Panc1 (cell line): ENCODE results near the gene SNTG2. TPM values are rescaled to one million over a fixed set of nuclear protein-coding genes. Genes with fewer than 3 reads are reported as not detected.
A peak's percentile ranks its signal among the peaks of the same experiment; 100 is the strongest.

Source experiments
- ATAC-seq: fragments of 200-7000 bp; cut with Tn5 transposase; 2 replicates; pipeline ENCODE4 v1.9.1; 2020; ENCODE audit warnings: mild to moderate bottlenecking, moderate library complexity
- BruUV-seq: library from RNA; stranded (reverse); fragments of 400-500 nt; replicated peaks from 2 replicates; lab custom pipeline; 2021; lab: Mats Ljungman, UMichigan
- CTCF ChIA-PET: fragments of 300-600 bp; sonication (Branson Sonifier 250); formaldehyde crosslinking; loops from one replicate; lab custom pipeline; 2022; ENCODE audit warnings: antibody characterized with exemption; lab: Charles Lee
- POLR2A ChIA-PET: fragments of 300-600 bp; sonication (Branson Sonifier 250); formaldehyde crosslinking; loops from one replicate; lab custom pipeline; 2022; ENCODE audit warnings: antibody characterized with exemption; lab: Charles Lee
- DNase-seq: peaks from one replicate; pipeline ENCODE4 v3.0.0-alpha.2; 2010; ENCODE audit warnings: low read depth, low spot score
- H3K27ac ChIP-seq: 2 replicates; pipeline ENCODE4 v1.5.1; 2011; ENCODE audit warnings: mild to moderate bottlenecking, low read length, inconsistent platforms
- H3K27me3 ChIP-seq: fragments of 200-500 bp; sonication (Bioruptor generic); 2 replicates; pipeline ENCODE4 v1.6.0; 2014; ENCODE audit warnings: low read length, inconsistent platforms; ENCODE audit not compliant: control insufficient read depth, insufficient read depth
- H3K36me3 ChIP-seq: fragments of 200-500 bp; sonication (Bioruptor generic); 2 replicates; pipeline ENCODE4 v1.5.1; 2014; ENCODE audit warnings: inconsistent platforms, mild to moderate bottlenecking, low read length, moderate library complexity; ENCODE audit not compliant: control insufficient read depth, insufficient read depth
- H3K4me1 ChIP-seq: 2 replicates; pipeline ENCODE4 v1.5.1; 2011; ENCODE audit warnings: inconsistent platforms, mild to moderate bottlenecking, low read length, moderate library complexity; ENCODE audit not compliant: control insufficient read depth, insufficient read depth
- H3K4me3 ChIP-seq, 2 experiments: 2 replicates each; pipeline ENCODE4 v1.5.1; 2011 to 2012; ENCODE audit warnings: low read depth in 2 of 2, low read length in 2 of 2, mild to moderate bottlenecking in 2 of 2, inconsistent platforms in 1 of 2, moderate library complexity in 1 of 2
- H3K9me3 ChIP-seq: fragments of 200-500 bp; sonication (Bioruptor generic); 2 replicates; pipeline ENCODE4 v1.5.1; 2014; ENCODE audit warnings: low read depth, mild to moderate bottlenecking, inconsistent platforms, low read length, moderate library complexity; ENCODE audit not compliant: control insufficient read depth, insufficient read depth
- POLR2AphosphoS5 ChIP-seq: IDR thresholded peaks from 2 replicates; pipeline ENCODE4 v1.6.1; 2012; ENCODE audit warnings: mild to moderate bottlenecking, low read depth, low read length, moderate library complexity
- SIN3A ChIP-seq: IDR thresholded peaks from 2 replicates; pipeline ENCODE4 v1.6.1; 2012; ENCODE audit warnings: low read depth, mild to moderate bottlenecking, low read length, moderate library complexity, borderline replicate concordance; ENCODE audit not compliant: insufficient read depth
- TCF7L2 ChIP-seq: IDR thresholded peaks from 2 replicates; pipeline ENCODE4 v1.6.1; 2011; ENCODE audit warnings: mild to moderate bottlenecking, low read depth, low read length, inconsistent platforms
- in situ Hi-C: cut with HindIII; loops from 2 replicates; pipeline ENCODE4 v1.10.0; 2016; ENCODE audit warnings: low sequenced_read_pairs, low pct_unique_long_range_greater_than_20kb
- intact Hi-C: fragments of 100-400 bp; cut with micrococcal nuclease; formaldehyde crosslinking; loops from one replicate; pipeline ENCODE4 v1.10.0; 2022; ENCODE audit not compliant: unreplicated experiment
- total RNA-seq: library from RNA; stranded (reverse); gene quantifications from one replicate; pipeline ENCODE4 v1.2.1, GENCODE V29; 2021; ENCODE audit not compliant: unreplicated experiment
- TF ChIP-seq, protein P1 (sequence below): fragments of 450-650 bp; IDR thresholded peaks from 2 replicates; pipeline ENCODE4 v1.5.1; 2017; ENCODE audit warnings: mild to moderate bottlenecking
- TF ChIP-seq, protein P2 (sequence below), 2 experiments: IDR thresholded peaks; 2 replicates each; pipeline ENCODE4 v1.6.1; 2011 to 2012; ENCODE audit warnings: low read depth in 2 of 2, control low read depth in 1 of 2, low read length in 1 of 2, mild to moderate bottlenecking in 1 of 2, moderate library complexity in 1 of 2; ENCODE audit not compliant: insufficient read depth in 1 of 2

SNTG2 gene
- total RNA-seq, 1 experiment from 2014 or later = not detected

GRCh38 chr2:1230155-1230893 lies 279.7 kb downstream of the SNTG2 start:
- in situ Hi-C loops = no loop called here
- Histone ChIP-seq H3K4me1 (peaks cover 4% of the 10 kb centered on the region; the same call in 1 of the 2 replicates), H3K27ac (no peak overlapping the region), H3K4me3 (no peak overlapping the region), H3K9me3 (no peaks in the 10 kb centered on the region), H3K36me3 (no peaks in the 10 kb centered on the region), H3K27me3 (no peaks in the 10 kb centered on the region)
- ChIA-PET POLR2A (no interaction called here), CTCF (no interaction called here)
- no peak for TF ChIP-seq POLR2AphosphoS5
- TF ChIP-seq, protein P1, sequence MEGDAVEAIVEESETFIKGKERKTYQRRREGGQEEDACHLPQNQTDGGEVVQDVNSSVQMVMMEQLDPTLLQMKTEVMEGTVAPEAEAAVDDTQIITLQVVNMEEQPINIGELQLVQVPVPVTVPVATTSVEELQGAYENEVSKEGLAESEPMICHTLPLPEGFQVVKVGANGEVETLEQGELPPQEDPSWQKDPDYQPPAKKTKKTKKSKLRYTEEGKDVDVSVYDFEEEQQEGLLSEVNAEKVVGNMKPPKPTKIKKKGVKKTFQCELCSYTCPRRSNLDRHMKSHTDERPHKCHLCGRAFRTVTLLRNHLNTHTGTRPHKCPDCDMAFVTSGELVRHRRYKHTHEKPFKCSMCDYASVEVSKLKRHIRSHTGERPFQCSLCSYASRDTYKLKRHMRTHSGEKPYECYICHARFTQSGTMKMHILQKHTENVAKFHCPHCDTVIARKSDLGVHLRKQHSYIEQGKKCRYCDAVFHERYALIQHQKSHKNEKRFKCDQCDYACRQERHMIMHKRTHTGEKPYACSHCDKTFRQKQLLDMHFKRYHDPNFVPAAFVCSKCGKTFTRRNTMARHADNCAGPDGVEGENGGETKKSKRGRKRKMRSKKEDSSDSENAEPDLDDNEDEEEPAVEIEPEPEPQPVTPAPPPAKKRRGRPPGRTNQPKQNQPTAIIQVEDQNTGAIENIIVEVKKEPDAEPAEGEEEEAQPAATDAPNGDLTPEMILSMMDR = no peak
- TF ChIP-seq TCF7L2 = no peak
- no peak for TF ChIP-seq SIN3A
- TF ChIP-seq, protein P2, sequence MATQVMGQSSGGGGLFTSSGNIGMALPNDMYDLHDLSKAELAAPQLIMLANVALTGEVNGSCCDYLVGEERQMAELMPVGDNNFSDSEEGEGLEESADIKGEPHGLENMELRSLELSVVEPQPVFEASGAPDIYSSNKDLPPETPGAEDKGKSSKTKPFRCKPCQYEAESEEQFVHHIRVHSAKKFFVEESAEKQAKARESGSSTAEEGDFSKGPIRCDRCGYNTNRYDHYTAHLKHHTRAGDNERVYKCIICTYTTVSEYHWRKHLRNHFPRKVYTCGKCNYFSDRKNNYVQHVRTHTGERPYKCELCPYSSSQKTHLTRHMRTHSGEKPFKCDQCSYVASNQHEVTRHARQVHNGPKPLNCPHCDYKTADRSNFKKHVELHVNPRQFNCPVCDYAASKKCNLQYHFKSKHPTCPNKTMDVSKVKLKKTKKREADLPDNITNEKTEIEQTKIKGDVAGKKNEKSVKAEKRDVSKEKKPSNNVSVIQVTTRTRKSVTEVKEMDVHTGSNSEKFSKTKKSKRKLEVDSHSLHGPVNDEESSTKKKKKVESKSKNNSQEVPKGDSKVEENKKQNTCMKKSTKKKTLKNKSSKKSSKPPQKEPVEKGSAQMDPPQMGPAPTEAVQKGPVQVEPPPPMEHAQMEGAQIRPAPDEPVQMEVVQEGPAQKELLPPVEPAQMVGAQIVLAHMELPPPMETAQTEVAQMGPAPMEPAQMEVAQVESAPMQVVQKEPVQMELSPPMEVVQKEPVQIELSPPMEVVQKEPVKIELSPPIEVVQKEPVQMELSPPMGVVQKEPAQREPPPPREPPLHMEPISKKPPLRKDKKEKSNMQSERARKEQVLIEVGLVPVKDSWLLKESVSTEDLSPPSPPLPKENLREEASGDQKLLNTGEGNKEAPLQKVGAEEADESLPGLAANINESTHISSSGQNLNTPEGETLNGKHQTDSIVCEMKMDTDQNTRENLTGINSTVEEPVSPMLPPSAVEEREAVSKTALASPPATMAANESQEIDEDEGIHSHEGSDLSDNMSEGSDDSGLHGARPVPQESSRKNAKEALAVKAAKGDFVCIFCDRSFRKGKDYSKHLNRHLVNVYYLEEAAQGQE (IDR thresholded peaks at IDR 0.05; ENCODE audit: insufficient read depth in 1 of 2, low read depth in 2 of 2, low read length in 1 of 2) = no peak
- ATAC-seq (no peak), DNase-seq (no peak)
- intact Hi-C loops = no loop called here
- no TSS peak for BruUV-seq

DNA sequence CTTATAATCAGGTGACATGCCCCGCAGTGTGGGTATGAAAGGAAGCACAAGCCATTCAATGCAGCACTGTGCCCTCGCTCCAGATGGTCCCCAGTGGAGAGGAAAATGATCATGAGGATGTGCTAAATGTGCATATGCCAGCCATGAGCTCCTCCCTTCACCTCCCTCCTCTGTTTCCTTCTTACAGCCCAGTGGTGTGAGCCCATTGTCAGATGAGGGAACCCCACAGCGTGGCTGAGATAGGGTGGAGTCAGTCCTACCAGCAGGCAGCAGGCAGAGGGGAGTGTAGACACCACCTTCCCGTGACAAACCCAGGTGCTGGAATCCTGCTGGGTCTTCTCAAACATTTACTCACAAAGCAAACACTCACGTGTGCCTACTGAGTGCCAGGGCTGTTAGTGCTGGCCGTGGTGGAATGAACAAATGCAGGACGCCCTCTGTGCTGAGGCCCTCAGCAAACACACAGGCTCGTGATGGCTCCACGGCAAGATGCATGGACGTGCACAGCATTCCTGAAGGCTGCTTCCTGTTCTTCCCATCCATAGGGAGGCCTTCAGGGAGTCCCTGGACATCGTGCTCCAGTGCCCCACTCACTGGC lies 280.9 kb downstream of the SNTG2 start:
- peak; percentile 38 for DNase-seq
- BruUV-seq = no TSS peak
- ATAC-seq = peak; percentile 83

More for the DNA sequence above, 280.9 kb downstream of the SNTG2 start:
- TF ChIP-seq TCF7L2 (no peak), POLR2AphosphoS5 (no peak), SIN3A (no peak)
- TF ChIP-seq, protein P1 = no peak
- TF ChIP-seq, protein P2 (IDR thresholded peaks at IDR 0.05; ENCODE audit: insufficient read depth in 1 of 2, low read depth in 2 of 2, low read length in 1 of 2) = no peak
- Histone ChIP-seq H3K27me3 (no peaks in the 10 kb centered on the region), H3K4me1 (peaks cover 4% of the 10 kb centered on the region; the same call in 1 of the 2 replicates), H3K9me3 (no peaks in the 10 kb centered on the region), H3K36me3 (no peaks in the 10 kb centered on the region), H3K27ac (no peak overlapping the region; the same call in 1 of the 2 replicates), H3K4me3 (no peak overlapping the region)
- ChIA-PET POLR2A (no interaction called here), CTCF (interaction anchor here (0.6 kb wide), 1 partner anchor 1235 kb away, joined by 5 read pairs; no protein-coding TSS in a partner anchor)
- in situ Hi-C loops = no loop called here
- intact Hi-C loops = no loop called here
